HG03575 (cell line): ENCODE results near the gene MAN2A2.

ENCODE experiments used
- ATAC-seq: cut with Tn5 transposase; IDR thresholded peaks from one replicate; pipeline ENCODE4 v1.9.1; 2021; ENCODE audit not compliant: unreplicated experiment, insufficient number of reproducible peaks, low FRiP score; ENCODE audit errors: extremely low read depth

The MAN2A2 gene

DNA sequence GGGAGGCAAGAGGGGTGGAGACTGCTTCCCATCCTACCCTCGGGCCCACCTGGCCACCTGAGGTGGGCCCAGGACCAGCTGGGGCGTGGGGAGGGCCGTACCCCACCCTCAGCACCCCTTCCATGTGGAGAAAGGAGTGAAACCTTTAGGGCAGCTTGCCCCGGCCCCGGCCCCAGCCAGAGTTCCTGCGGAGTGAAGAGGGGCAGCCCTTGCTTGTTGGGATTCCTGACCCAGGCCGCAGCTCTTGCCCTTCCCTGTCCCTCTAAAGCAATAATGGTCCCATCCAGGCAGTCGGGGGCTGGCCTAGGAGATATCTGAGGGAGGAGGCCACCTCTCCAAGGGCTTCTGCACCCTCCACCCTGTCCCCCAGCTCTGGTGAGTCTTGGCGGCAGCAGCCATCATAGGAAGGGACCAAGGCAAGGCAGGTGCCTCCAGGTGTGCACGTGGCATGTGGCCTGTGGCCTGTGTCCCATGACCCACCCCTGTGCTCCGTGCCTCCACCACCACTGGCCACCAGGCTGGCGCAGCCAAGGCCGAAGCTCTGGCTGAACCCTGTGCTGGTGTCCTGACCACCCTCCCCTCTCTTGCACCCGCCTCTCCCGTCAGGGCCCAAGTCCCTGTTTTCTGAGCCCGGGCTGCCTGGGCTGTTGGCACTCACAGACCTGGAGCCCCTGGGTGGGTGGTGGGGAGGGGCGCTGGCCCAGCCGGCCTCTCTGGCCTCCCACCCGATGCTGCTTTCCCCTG, 21.0 kb upstream of the MAN2A2 start:
- ATAC-seq, result no peak

DNA sequence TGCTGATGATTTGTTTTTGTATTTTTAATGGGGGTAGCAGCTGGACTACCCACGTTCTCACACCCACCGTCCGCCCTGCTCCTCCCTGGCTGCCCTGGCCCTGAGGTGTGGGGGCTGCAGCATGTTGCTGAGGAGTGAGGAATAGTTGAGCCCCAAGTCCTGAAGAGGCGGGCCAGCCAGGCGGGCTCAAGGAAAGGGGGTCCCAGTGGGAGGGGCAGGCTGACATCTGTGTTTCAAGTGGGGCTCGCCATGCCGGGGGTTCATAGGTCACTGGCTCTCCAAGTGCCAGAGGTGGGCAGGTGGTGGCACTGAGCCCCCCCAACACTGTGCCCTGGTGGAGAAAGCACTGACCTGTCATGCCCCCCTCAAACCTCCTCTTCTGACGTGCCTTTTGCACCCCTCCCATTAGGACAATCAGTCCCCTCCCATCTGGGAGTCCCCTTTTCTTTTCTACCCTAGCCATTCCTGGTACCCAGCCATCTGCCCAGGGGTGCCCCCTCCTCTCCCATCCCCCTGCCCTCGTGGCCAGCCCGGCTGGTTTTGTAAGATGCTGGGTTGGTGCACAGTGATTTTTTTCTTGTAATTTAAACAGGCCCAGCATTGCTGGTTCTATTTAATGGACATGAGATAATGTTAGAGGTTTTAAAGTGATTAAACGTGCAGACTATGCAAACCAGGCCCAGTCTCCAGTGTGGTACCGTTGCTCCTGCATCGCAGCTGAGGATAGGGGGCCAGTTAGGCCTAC, 20.1 kb upstream of the MAN2A2 start:
- no peak for ATAC-seq

DNA sequence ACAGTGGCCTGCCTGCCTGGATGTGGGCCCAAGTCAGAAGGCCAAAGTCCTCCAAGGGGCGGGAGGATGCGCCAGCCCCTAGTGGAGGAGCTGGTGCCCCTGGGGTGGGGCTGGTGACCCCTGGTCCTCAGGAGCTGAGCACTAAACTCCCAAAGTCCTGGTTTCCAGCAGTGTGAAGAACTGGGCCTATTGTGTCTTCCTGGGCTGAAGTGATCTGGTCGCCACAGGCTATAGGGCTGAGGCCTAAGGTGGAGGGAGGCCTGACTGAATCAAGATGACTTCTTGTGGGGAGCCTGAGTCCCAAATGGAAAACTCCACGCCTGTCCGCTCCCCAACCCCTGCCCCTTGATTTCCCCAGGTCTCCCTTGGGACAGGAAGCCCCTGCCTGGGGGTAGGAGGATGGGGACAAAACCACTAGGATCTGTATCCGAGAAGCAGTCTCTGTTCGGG, 19.6 kb upstream of the MAN2A2 start:
- ATAC-seq, result no peak

DNA sequence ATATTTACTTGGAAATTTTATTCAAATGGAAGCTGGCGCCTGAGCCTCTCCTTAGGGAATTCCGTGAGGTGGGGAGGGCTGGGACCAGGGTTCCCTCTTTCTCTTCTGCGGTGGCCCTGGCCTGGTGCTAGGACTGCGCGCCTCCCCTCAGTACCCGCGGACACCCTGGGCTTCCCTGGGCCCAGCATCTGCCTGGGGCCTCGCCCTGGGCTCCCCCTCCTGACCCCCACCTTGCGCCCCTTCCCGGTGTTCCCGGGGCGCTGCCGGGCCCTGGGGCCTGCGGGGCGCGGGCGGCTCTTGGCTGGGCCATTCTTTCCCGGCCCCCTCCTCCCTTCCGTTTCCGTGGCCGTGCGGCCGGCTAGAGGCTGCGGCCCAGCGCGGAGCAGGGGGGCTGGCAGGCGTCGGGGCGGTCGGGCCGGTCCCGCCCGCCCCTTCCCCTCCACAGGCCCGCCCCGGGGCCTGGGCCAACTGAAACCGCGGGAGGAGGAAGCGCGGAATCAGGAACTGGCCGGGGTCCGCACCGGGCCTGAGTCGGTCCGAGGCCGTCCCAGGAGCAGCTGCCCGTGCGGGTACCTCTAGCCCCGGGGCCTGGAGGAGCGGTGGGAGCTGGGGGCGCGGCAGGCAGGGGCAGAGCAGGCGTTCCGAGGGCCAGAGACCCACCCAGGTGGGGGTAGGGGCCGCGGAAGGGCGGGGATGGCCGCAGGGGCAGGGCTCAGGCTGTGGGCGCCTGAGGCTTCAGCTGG, 19.0 kb upstream of the MAN2A2 start, which contains the start of gene FES:
FES (plus strand) TSS at position 529 of the 743 bp plus-strand sequence. CDS start 542 bp downstream, outside the sequence.
- no peak for ATAC-seq

DNA sequence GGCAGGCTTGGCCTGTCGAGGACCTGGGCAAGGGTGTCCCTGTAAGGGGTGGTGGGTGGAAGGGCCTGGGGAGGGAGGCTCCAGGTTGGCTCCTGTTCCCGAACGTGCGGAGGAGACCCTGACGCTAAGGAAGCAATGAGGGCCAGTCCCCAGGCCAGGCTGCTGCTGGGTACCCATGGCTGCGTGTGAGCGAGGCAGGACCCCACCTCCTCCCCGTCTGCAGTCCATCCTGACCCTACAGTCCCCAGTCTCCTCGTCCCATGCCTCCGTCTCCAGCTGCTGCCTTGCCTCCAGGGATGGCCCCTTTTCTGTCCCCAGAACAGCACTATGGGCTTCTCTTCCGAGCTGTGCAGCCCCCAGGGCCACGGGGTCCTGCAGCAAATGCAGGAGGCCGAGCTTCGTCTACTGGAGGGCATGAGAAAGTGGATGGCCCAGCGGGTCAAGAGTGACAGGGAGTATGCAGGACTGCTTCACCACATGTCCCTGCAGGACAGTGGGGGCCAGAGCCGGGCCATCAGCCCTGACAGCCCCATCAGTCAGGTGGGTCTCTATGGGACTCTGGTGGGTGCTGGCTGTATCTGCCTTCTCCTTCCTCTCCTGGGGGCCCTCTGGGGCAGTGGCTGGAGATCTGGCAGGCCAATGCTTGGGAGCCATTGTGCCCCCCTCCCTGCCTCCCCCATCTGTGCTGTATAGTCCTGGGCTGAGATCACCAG, 18.2 kb upstream of the MAN2A2 start:
- ATAC-seq, result no peak

DNA sequence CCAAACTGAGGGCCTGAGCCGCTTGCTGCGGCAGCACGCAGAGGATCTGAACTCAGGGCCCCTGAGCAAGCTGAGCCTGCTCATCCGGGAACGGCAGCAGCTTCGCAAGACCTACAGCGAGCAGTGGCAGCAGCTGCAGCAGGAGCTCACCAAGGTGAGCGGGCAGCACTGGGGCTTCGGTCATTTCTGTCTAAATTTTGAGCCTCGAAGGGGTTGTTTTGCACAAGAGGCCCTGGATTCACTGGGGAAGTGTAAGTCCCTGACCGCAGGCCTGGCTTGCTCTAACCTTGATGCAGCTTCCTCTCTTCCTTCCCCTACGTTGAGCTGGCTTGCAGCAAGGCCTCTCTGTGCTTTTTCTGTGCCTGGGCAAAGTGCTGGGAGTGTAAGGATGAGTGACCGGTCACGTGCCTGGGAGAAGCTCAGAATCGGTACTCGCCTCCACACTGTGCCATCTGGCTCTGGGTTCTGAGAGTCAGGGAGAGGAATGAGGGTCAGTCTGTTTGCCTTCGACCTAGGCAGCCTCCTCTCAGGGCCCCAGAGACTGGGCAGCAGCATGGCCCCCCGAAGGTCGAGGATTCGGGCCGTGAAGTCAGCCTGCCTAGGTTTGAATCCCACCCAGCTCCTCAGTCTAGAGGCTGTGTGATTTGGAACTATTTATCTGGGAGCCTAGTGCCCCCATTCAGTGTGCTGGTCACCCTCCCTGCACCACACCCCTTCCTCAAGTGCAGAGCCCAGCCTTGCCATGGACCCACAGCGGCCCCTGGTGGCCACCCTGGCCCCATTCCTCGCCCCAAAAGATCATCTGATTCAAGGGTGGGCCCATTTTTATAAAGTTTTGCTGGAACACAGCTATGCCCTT, 17.4 kb upstream of the MAN2A2 start:
- ATAC-seq, result no peak

DNA sequence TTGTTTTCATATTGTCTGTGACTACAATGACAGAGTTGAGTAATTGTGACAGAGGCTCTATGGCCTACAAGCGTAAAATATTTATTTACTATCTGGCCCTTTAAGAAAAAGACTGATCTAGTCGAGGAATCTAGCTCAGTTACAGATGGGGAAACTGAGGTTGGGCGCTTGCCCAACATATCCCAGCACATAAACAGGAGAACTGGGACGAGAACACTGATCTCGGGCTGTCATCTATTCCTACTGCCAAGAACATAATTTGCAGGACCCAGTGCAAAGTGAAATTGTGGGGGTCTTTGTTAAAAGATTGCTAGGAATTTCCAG, 16.8 kb upstream of the MAN2A2 start:
- ATAC-seq, result no peak

DNA sequence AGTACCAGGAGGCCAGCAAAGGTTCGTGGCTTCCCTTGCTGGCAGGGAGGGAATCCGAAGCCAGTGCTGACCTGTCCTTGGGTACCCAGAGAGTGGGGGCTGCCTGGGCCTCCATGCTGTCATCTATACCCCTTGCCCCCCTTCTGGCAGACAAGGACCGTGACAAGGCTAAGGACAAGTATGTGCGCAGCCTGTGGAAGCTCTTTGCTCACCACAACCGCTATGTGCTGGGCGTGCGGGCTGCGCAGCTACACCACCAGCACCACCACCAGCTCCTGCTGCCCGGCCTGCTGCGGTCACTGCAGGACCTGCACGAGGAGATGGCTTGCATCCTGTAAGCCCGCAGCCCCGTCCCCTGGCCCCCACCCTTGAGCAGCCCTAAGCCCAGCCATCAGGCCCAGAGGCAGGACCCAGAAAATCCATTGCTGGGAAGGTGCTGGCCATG, 16.0 kb upstream of the MAN2A2 start:
- no peak for ATAC-seq

DNA sequence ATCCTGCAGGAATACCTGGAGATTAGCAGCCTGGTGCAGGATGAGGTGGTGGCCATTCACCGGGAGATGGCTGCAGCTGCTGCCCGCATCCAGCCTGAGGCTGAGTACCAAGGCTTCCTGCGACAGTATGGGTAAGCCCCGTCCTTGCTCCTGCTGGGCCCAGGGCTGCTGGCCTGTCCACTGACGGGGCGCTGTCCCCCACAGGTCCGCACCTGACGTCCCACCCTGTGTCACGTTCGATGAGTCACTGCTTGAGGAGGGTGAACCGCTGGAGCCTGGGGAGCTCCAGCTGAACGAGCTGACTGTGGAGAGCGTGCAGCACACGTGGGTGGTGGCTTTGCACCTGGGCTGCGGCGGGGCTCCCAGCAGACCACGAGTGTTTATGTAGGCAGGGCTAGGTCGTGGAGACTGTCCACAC, 13.8 kb upstream of the MAN2A2 start:
- ATAC-seq, result no peak

DNA sequence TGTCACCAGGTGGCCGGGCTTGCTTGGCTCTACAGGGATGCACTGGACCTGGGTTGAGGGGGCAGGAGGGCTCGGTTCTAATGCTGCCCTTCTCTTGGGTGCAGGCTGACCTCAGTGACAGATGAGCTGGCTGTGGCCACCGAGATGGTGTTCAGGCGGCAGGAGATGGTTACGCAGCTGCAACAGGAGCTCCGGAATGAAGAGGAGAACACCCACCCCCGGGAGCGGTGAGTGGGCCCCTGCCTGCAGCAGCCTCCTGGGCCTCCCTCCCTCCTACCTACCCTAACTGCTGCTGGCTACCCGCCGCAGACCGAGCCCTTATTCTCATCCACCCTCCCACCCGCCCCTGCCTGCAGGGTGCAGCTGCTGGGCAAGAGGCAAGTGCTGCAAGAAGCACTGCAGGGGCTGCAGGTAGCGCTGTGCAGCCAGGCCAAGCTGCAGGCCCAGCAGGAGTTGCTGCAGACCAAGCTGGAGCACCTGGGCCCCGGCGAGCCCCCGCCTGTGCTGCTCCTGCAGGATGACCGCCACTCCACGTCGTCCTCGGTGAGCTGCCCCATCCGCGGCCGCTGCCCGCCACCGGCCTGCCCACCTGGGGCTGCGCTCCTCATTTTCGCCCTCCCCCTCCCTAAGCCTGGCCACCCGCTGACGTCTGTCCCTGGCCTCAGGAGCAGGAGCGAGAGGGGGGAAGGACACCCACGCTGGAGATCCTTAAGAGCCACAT, 13.2 kb upstream of the MAN2A2 start:
- no peak for ATAC-seq

DNA sequence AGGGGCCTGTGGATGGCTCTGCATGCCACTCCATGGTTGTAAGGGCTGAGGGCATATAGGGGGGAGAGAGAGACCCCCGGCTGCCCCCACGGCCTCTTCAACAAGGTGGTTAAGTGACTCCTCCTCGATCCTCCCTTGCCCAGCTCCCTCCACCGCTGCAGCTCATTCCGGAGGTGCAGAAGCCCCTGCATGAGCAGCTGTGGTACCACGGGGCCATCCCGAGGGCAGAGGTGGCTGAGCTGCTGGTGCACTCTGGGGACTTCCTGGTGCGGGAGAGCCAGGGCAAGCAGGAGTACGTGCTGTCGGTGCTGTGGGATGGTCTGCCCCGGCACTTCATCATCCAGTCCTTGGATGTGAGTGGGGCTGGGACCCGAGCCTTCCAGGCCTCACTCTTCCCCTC, 12.3 kb upstream of the MAN2A2 start:
- ATAC-seq, result no peak

DNA sequence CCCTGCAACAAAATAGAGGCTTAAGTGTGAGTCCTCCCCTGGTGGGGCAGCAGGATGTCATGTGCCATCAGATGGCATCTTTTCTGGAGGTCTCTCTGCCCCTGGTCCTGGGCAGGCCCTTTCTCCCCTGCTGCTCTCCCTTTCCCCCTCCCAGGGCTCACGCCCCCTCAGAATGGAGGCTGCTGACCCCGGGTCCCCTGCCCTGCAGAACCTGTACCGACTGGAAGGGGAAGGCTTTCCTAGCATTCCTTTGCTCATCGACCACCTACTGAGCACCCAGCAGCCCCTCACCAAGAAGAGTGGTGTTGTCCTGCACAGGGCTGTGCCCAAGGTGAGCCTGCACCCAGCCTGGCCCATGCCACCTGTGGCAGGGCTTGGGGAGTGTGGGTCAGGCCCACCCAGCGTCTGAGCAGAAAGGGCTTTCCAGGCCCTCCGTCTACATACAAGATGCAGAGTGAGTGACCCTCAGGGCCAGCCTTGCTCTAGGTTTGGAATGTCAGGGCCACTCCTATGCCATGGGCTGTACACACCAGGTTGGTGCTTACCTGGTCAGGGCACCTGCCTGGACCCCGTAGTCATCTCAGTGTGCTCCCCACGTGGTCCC, 11.7 kb upstream of the MAN2A2 start:
- ATAC-seq, result no peak

DNA sequence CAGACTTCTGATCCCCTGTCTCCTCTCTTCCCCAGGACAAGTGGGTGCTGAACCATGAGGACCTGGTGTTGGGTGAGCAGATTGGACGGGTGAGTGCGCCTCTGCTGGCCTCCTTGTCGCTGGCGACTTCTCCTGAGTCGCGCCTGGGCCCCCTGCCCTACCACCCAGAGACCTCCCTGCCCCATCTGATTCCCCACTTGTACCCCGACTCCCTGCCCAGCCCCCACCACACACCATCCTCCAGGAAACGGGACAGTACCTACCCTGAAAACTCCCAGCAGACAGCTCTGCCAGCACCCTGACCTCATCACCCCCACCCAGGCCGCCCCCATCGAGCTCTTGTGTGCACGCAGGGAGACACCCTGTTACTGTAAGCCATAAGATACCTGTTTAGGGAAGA, 11.1 kb upstream of the MAN2A2 start:
- ATAC-seq, result no peak

DNA sequence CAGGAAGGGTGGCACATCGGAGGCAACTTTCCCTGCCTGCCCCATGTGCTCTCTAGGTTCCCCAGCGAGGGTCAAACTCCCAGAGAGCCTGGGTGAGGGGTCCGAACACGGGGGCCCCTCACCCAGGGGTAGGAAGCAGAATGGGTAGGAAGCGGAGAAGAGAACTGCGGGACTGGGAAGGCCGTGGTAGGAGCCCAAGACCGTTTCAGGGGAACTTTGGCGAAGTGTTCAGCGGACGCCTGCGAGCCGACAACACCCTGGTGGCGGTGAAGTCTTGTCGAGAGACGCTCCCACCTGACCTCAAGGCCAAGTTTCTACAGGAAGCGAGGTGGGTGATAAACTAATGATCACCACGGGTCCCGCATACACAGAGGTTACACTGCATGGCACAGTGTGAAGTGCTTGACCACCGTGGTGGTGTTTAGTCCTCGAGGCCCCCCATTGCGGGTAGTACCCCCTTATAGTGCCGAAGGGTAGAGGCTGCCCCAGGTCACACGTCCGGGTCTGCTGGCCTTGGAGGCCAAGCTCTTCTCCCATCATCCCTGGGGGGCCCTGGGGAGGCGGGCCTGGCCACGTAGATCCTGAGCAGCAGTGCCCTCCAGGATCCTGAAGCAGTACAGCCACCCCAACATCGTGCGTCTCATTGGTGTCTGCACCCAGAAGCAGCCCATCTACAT, 10.5 kb upstream of the MAN2A2 start:
- no peak for ATAC-seq

DNA sequence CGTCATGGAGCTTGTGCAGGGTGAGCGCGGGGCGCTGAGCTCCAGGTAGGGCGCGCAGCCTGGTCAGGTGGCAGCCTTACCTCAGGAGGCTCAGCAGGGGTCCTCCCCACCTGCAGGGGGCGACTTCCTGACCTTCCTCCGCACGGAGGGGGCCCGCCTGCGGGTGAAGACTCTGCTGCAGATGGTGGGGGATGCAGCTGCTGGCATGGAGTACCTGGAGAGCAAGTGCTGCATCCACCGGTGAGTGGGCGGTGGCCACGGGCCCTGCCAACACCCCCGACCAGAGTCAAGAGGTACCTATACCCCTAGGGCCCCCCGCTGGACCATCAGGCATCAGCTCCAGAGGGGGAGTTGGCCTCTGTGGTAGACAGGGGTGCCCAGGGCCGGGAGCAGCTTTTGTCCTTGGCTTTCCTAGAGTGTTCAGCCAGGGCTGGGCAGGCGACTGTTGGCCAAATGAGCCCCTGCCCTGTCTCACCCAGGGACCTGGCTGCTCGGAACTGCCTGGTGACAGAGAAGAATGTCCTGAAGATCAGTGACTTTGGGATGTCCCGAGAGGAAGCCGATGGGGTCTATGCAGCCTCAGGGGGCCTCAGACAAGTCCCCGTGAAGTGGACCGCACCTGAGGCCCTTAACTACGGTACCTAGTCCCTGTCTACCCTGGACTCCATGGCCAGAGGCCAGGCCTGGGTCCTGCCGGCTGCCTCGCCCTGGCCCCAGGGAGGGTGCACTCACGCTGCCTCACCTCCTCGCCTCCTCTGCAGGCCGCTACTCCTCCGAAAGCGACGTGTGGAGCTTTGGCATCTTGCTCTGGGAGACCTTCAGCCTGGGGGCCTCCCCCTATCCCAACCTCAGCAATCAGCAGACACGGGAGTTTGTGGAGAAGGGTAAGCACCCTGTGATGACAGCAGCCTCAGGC, 9.7 kb upstream of the MAN2A2 start:
- ATAC-seq, result no peak

DNA sequence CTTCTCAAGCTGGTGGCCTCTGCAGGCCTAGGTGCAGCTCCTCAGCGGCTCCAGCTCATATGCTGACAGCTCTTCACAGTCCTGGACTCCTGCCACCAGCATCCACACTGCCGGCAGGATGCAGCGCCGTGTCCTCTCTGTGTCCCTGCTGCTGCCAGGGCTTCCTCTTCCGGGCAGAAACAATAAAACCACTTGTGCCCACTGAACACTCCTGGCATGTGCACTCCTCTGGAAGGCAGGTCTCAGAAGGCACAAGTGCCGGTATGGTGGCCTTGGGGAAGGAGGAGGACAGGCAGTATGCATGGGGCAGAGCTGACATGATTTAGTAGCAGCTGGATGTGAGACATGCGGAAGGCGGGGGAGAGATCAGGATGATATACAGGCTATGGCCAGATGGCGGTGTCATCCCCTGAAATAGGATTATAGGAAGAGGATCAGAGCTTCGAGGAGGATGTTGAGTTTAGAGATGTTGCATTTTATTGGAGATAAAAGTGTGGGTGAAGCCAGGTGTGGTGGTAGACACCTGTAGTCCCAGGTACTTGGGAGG, 7.5 kb upstream of the MAN2A2 start:
- no peak for ATAC-seq
